GM12878 (cell line): ENCODE measurements around the gene FBLN5. TPM values are rescaled to one million over a fixed set of nuclear protein-coding genes. Genes with fewer than 3 reads are reported as not detected.

Experiments
- ATAC-seq: fragments of 200-7000 bp; cut with Tn5 transposase; 3 replicates; pipeline ENCODE4 v1.9.1; 2020; ENCODE audit warnings: mild to moderate bottlenecking, moderate library complexity
- BruUV-seq: library from RNA; stranded (reverse); fragments of 400-500 nt; replicated peaks from 2 replicates; lab custom pipeline; 2021; lab: Mats Ljungman, UMichigan
- CTCF ChIA-PET: fragments of 300-600 bp; sonication (Branson Sonifier 250); formaldehyde crosslinking; extraction: SDS; loops from one replicate; lab custom pipeline; 2021; ENCODE audit warnings: inconsistent platforms; lab: Yijun Ruan, JAX
- POLR2A ChIA-PET: fragments of 350-600 bp; formaldehyde crosslinking; extraction: SDS; loops from one replicate; lab custom pipeline; 2021; ENCODE audit warnings: inconsistent platforms; lab: Charles Lee
- RAD21 ChIA-PET: fragments of 300-600 bp; sonication (Branson Sonifier 250); formaldehyde crosslinking; loops from one replicate; lab custom pipeline; 2023; ENCODE audit warnings: antibody characterized with exemption; ENCODE audit not compliant: unreplicated experiment; lab: Charles Lee
- SMC1A ChIA-PET: fragments of 300-600 bp; sonication (Branson Sonifier 250); formaldehyde crosslinking; loops from one replicate; lab custom pipeline; 2023; ENCODE audit not compliant: unreplicated experiment, uncharacterized antibody; lab: Charles Lee
- DNase-seq: peaks from one replicate; pipeline ENCODE4 v3.0.0-alpha.2; 2011; ENCODE audit warnings: low read depth, low spot score
- FAIRE-seq: peaks from 3 replicates; lab custom pipeline; 2011; peaks lifted over from hg19 to GRCh38; lab: Jason Lieb, UNC
- H2AFZ ChIP-seq: 2 replicates; pipeline ENCODE4 v1.6.0; 2011; ENCODE audit warnings: low read depth, low read length, control low read depth; ENCODE audit not compliant: control insufficient read depth
- H3K27ac ChIP-seq: 2 replicates; pipeline ENCODE4 v1.5.1; 2011; ENCODE audit warnings: control low read depth; ENCODE audit not compliant: control insufficient read depth, insufficient read depth
- H3K27me3 ChIP-seq, 2 experiments: replicated peaks in 1 of 2; 2 replicates each; pipeline versions ENCODE4 v1.6.0 to v1.6.1; 2011; ENCODE audit warnings: low read length in 1 of 2; ENCODE audit not compliant: control insufficient read depth in 2 of 2, insufficient read depth in 2 of 2
- H3K36me3 ChIP-seq, 2 experiments: 2 replicates each; pipeline ENCODE4 v1.5.1; 2011; ENCODE audit warnings: low read length in 1 of 2; ENCODE audit not compliant: control insufficient read depth in 2 of 2, insufficient read depth in 2 of 2
- H3K4me1 ChIP-seq: 2 replicates; pipeline ENCODE4 v1.6.1; 2011; ENCODE audit warnings: mild to moderate bottlenecking, low read length, moderate library complexity, mixed read lengths; ENCODE audit not compliant: control insufficient read depth, insufficient read depth
- H3K4me2 ChIP-seq: 2 replicates; pipeline ENCODE4 v1.6.0; 2011; ENCODE audit warnings: control low read depth; ENCODE audit not compliant: control insufficient read depth, insufficient read depth
- H3K4me3 ChIP-seq: fragments of 200-600 bp; sonication (generic); 2 replicates; pipeline ENCODE4 v1.5.1; 2016
- H3K79me2 ChIP-seq: 2 replicates; pipeline ENCODE4 v1.6.0; 2011; ENCODE audit warnings: low read length; ENCODE audit not compliant: control insufficient read depth, insufficient read depth
- H3K9ac ChIP-seq: 2 replicates; pipeline ENCODE4 v1.8.0; 2011; ENCODE audit warnings: low read length, control low read depth, mixed read lengths; ENCODE audit not compliant: control insufficient read depth, insufficient read depth
- H3K9me3 ChIP-seq: replicated peaks from 3 replicates; pipeline ENCODE4 v1.5.1; 2011; ENCODE audit warnings: mild to moderate bottlenecking, low read length; ENCODE audit not compliant: control insufficient read depth, insufficient read depth
- H4K20me1 ChIP-seq: 2 replicates; pipeline ENCODE4 v1.6.0; 2011; ENCODE audit not compliant: control insufficient read depth, insufficient read depth
- ATF7 ChIP-seq: fragments of 450-650 bp; IDR thresholded peaks from 2 replicates; pipeline ENCODE4 v1.6.1; 2016; ENCODE audit warnings: low read depth, mild to moderate bottlenecking
- BCL3 ChIP-seq: IDR thresholded peaks from 2 replicates; pipeline ENCODE4 v1.6.1; 2011; ENCODE audit warnings: borderline replicate concordance, low read depth, mild to moderate bottlenecking, moderate library complexity, low read length; ENCODE audit not compliant: insufficient read depth, poor library complexity, severe bottlenecking
- BCLAF1 ChIP-seq: fragments of 450-650 bp; IDR thresholded peaks from 2 replicates; pipeline ENCODE4 v1.6.1; 2017; ENCODE audit warnings: antibody characterized with exemption, mild to moderate bottlenecking, moderate library complexity
- BMI1 ChIP-seq: fragments of 450-650 bp; IDR thresholded peaks from 2 replicates; pipeline ENCODE4 v1.6.1; 2016; ENCODE audit warnings: mild to moderate bottlenecking, moderate library complexity, borderline replicate concordance
- CREB1 ChIP-seq: IDR thresholded peaks from 2 replicates; pipeline ENCODE4 v1.6.1; 2012; ENCODE audit warnings: low read depth, mild to moderate bottlenecking, inconsistent platforms
- EGR1 ChIP-seq, 2 experiments: IDR thresholded peaks; 1 replicate in 1 of 2; 2 replicates in 1 of 2; pipeline ENCODE4 v1.6.1; 2011 to 2012; ENCODE audit warnings: low read depth in 2 of 2, low read length in 2 of 2, borderline replicate concordance in 1 of 2, mild to moderate bottlenecking in 1 of 2, moderate library complexity in 1 of 2
- FOS ChIP-seq: IDR thresholded peaks from 3 replicates; pipeline ENCODE4 v1.6.1; 2011; ENCODE audit warnings: borderline replicate concordance; ENCODE audit not compliant: insufficient read length; ENCODE audit errors: extremely low read depth
- MEF2A ChIP-seq: IDR thresholded peaks from 2 replicates; pipeline ENCODE4 v1.6.1; 2011; ENCODE audit warnings: low read depth, mild to moderate bottlenecking, low read length, moderate library complexity; ENCODE audit not compliant: insufficient read depth
- NFIC ChIP-seq: IDR thresholded peaks from 2 replicates; pipeline ENCODE4 v1.6.1; 2012; ENCODE audit warnings: low read depth, mild to moderate bottlenecking, inconsistent platforms, low read length, moderate library complexity
- NR2F1 ChIP-seq: fragments of 450-650 bp; conservative IDR thresholded peaks from 2 replicates; pipeline ENCODE4 v1.6.1; 2017; ENCODE audit warnings: mild to moderate bottlenecking
- POLR2A ChIP-seq: IDR thresholded peaks from 2 replicates; pipeline ENCODE4 v1.6.1; 2011; ENCODE audit warnings: low read depth, mild to moderate bottlenecking, low read length
- RB1 ChIP-seq: fragments of 450-650 bp; formaldehyde crosslinking; IDR thresholded peaks from 2 replicates; pipeline ENCODE4 v1.6.1; 2017; ENCODE audit warnings: mild to moderate bottlenecking, borderline replicate concordance
- RELA ChIP-seq: fragments of 450-650 bp; IDR thresholded peaks from 2 replicates; pipeline ENCODE4 v1.8.0; 2014; ENCODE audit warnings: borderline replicate concordance; ENCODE audit not compliant: partially characterized antibody
- ZBTB4 ChIP-seq: fragments of 450-650 bp; formaldehyde crosslinking; IDR thresholded peaks from 2 replicates; pipeline ENCODE4 v1.4.0; 2022; ENCODE audit warnings: mild to moderate bottlenecking, moderate library complexity
- WGBS: methylation state at CpG from one replicate; pipeline ENCODE4 v1.1.6; 2016; ENCODE audit warnings: low lambda C conversion rate; ENCODE audit not compliant: insufficient replicate concordance, insufficient coverage; ENCODE audit errors: missing lambda C conversion rate; 5-methylcytosine and 5-hydroxymethylcytosine counted together
- in situ Hi-C: fragments of 300-500 bp; cut with MboI; formaldehyde crosslinking; loops from 9 replicates; pipeline ENCODE4 v1.14.3; 2018; ENCODE audit warnings: mixed read lengths
- intact Hi-C: fragments of 100-400 bp; cut with micrococcal nuclease; formaldehyde crosslinking; loops from one replicate; pipeline ENCODE4 v1.14.2; 2022; ENCODE audit not compliant: unreplicated experiment
- polyA plus RNA-seq, 11 experiments: library from polyadenylated mRNA; depleted of rRNA in 4 of 11; unstranded in 6 of 11; stranded (reverse) in 5 of 11; fragments of >200 nt; fragmentation: Nextera tagmentation in 4 of 11; fragmentation: Illumina TruSeq in 1 of 11; extraction: Ambion mirVana in 4 of 11; extraction: Trizol in 1 of 11; gene quantifications; 1 replicate in 1 of 11; 2 replicates in 10 of 11; pipeline versions ENCODE4 v1.2.1 to v1.2.3, GENCODE V29; 2011 to 2016; ENCODE audit warnings: inconsistent platforms in 2 of 11, missing spikeins in 2 of 11, low read depth in 1 of 11
- total RNA-seq, 4 experiments: library from RNA; depleted of rRNA in 3 of 4; stranded (reverse); fragments of >200 nt in 3 of 4; fragmentation: Illumina TruSeq in 1 of 4; extraction: Trizol in 1 of 4; gene quantifications; 2 replicates each; pipeline versions ENCODE4 v1.2.1 to v1.2.3, GENCODE V29; 2013 to 2021

FBLN5 gene
- total and polyA plus RNA-seq, 10 of the 15 experiments (the other 5 are each of a cell fraction or from before 2014, with no cell fraction given): 0.03 to 0.64 (median 0.24) TPM

- Histone ChIP-seq H3K36me3 (no peaks in the 10 kb centered on the region), H3K4me2 (no peak overlapping the region), H3K4me1 (no peaks in the 10 kb centered on the region), H3K79me2 (no peaks in the 10 kb centered on the region), H3K27me3 (no peaks in the 10 kb centered on the region), H3K4me3 (no peak overlapping the region), H3K9ac (no peak overlapping the region), H3K27ac (no peak overlapping the region), H2AFZ (no peak overlapping the region), H3K9me3 (no peaks in the 10 kb centered on the region), H4K20me1 (no peaks in the 10 kb centered on the region)
- WGBS: 13% methylated on average over 3 of the region's 3 CpGs
- RAD21 ChIA-PET: no interaction called here
- CTCF ChIA-PET: no interaction called here
- BruUV-seq: no TSS peak
- ATAC-seq (no peak), DNase-seq (no peak), FAIRE-seq (no peak)
- in situ Hi-C loops (no loop called here), intact Hi-C loops (no loop called here)
- POLR2A ChIA-PET: no interaction called here
- SMC1A ChIA-PET: no interaction called here
- TF ChIP-seq NFIC (no peak), ZBTB4 (CRISPR knock-in tag) (no peak), BMI1 (no peak), MEF2A (no peak), ATF7 (no peak), BCL3 (no peak), POLR2A (no peak), RB1 (no peak), FOS (no peak), BCLAF1 (no peak), NR2F1 (no peak), EGR1 (IDR thresholded peaks at IDR 0.05; ENCODE audit: borderline replicate concordance in 1 of 2, low read depth in 2 of 2, low read length in 2 of 2) (no peak), RELA (no peak), CREB1 (no peak)
These were observed 17.8 kb downstream of the FBLN5 start for GRCh38 chr14:91929700-91930099.
